Body of pancreas (tissue), 4 donors: ENCODE measurements around the gene WRNIP1.

Experiments used
- POLR2A ChIP-seq, 3 donors: fragments of 450-650 bp; IDR thresholded peaks; one replicate each; pipeline ENCODE4 v1.6.1; 2016; ENCODE audit warnings: antibody characterized with exemption in 3 of 3, mild to moderate bottlenecking in 2 of 3
- TF ChIP-seq, protein P1 (sequence below), 7 experiments: fragments of 450-650 bp in 4 of 7; fragments of 200-600 bp in 3 of 7; sonication (generic) in 3 of 7; IDR thresholded peaks; one replicate each; pipeline ENCODE4 v1.5.1; 2016 to 2019; ENCODE audit warnings: antibody characterized with exemption in 7 of 7

DNA sequence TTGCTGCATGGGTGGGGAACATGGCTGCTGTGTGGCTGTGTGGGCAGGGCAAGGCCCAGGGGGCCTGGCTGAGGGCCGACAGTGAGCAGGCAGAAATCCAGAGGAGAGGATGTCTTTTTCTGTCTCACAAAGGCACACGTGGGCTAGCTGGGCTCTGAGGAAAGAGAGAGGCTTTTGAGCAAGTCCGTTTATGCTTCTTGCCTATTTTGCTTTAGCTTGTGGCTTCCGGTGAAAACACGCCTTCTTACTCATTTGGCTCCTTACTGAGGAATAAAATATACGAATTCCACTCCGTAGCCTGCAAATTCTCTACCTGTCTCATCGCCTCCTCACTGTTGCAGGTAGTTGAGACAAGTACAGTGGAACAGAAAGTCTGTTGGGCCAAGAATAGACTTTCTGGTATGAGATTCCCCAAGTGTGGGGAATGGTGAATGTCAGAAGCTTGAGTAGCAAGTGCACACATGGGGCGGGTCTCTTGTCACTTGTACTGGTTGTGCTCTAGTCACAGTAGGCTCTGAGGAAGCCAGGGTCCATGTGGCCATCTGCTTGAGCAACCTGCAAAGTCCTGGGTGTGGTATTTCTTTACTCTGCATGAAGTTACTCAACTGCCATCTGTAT, 28.4 kb downstream of the WRNIP1 start:
- TF ChIP-seq, protein P1, sequence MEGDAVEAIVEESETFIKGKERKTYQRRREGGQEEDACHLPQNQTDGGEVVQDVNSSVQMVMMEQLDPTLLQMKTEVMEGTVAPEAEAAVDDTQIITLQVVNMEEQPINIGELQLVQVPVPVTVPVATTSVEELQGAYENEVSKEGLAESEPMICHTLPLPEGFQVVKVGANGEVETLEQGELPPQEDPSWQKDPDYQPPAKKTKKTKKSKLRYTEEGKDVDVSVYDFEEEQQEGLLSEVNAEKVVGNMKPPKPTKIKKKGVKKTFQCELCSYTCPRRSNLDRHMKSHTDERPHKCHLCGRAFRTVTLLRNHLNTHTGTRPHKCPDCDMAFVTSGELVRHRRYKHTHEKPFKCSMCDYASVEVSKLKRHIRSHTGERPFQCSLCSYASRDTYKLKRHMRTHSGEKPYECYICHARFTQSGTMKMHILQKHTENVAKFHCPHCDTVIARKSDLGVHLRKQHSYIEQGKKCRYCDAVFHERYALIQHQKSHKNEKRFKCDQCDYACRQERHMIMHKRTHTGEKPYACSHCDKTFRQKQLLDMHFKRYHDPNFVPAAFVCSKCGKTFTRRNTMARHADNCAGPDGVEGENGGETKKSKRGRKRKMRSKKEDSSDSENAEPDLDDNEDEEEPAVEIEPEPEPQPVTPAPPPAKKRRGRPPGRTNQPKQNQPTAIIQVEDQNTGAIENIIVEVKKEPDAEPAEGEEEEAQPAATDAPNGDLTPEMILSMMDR (IDR thresholded peaks at IDR 0.05), result no peak
- no peak for TF ChIP-seq POLR2A (IDR thresholded peaks at IDR 0.05)
